Fibroblast of skin of left quadriceps (primary cell): Measurements from ENCODE around the gene CCDC86.

Source experiments
- DNase-seq, 2 experiments: peaks; one replicate each; pipeline ENCODE4 v3.0.0-alpha.2; 2013; ENCODE audit warnings: low read depth in 2 of 2

Gene CCDC86

GRCh38 chr11:60831143-60831500, 10.8 kb upstream of the CCDC86 start:
- DNase-seq, result peak; percentile 25 to 30

DNA sequence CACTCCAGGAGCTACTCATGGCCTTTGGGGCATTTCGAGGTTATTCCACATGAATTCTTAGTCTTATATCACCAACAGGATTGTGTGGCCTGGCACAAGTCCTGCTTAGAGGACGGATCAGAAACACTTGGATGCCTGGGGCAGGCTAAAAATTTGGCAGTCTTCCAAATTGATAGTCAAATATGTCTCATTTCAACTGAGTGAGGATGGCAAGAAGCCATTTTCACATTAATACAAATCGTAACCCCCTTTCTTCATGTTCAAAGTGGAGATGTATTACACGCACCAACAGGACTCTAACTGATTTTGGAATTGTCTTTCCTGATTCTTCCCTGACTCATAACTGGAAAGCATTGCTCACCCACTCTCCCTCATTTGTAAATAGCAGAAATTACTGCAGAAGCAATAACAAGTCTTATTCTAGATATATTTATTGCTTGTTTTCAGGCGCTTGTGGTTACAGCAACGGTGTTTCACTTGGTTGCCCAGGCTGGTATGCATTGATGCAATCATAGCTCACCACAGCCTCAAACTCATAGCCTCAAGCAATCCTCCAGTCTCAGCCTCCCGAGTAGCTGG, 10.3 kb upstream of the CCDC86 start:
- no peak for DNase-seq

DNA sequence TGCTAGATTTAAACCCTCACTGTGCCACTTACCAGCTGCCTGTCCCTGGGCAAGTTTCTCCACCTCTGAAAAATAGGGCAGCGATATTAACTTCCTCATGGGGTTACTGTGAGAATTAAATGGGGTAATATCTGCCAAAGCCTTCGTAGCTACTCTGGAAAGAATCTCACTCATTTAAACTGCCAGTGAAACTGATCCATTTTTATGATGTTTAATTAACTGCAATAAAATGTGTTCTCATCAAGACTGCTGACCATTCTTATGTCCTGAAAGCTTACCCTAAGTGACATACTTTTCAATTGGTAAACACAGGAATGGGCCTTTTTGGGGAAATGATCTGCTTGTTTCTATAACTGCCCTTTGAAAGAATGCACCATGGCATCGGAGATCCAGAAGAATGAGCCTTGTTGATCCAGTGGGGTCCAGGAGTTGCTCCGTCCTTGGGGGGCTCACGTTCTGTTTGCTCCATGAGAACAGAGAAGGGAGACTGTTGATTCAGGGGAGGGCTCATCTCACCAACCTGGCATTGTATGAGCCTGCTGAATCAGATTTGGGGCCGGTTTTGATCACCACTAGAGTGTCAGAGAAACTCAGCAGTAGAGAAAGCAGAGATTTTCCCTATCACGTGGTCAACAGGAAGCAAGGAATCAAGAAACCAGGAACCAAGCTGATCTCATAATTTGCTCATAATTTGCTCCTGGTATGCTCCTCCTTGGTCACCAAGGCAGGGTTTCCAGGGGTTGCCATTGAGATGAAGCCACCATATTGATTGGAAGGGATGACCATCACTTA, 7.0 kb upstream of the CCDC86 start:
- no peak for DNase-seq

- DNase-seq, result no peak
These were observed 6.4 kb upstream of the CCDC86 start for GRCh38 chr11:60835534-60835846.

DNA sequence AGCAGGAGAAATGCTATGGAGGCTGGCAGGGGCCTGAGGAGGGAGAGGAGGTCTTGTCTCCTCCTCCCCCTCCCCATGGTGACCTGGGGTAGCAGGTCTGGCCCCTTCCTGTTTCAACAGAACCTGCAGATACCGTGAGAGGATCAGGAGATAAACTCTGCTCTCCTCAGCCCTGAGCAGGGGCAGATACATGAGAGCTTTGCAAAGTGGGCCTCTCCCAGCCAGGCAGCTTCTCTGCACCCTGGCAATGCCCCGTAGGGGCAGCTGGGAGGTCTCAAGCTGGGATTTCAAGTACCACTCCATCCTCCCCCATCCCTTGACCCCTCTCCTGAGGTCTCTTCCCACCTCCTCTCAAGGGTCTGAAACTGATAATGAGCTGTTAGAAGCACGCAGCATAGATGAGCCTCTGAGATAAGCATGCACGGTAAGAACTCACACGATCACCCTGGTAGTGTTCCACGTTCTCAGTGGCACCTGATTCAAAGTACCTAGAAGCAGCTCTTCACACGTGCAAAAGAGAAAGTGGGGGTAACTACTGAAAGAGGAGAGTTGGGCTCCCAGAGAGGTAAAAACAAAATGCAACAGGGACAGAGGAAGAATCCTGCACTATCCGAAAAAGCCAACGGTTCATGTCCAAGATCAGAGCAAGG, 4.9 kb upstream of the CCDC86 start:
- no peak for DNase-seq

DNA sequence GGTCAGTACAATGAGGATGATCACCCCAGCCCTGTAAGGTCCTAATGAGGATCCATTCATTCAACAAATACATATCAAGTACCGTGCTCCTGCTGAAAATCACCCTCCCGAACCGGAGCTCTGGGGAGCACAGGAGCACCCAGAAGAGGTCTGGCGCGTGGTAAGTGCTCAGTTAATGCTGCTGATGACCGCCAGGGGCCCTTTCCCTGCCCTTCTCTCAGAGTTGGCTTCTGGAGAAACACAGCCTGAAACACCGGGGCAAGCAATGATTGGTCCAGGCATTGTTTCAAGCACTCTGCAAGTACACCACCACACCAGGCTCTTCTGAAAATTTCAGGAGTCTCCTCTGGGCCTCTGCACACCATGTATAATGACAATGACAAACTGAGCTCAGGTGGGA, 3.8 kb upstream of the CCDC86 start:
- no peak for DNase-seq

DNA sequence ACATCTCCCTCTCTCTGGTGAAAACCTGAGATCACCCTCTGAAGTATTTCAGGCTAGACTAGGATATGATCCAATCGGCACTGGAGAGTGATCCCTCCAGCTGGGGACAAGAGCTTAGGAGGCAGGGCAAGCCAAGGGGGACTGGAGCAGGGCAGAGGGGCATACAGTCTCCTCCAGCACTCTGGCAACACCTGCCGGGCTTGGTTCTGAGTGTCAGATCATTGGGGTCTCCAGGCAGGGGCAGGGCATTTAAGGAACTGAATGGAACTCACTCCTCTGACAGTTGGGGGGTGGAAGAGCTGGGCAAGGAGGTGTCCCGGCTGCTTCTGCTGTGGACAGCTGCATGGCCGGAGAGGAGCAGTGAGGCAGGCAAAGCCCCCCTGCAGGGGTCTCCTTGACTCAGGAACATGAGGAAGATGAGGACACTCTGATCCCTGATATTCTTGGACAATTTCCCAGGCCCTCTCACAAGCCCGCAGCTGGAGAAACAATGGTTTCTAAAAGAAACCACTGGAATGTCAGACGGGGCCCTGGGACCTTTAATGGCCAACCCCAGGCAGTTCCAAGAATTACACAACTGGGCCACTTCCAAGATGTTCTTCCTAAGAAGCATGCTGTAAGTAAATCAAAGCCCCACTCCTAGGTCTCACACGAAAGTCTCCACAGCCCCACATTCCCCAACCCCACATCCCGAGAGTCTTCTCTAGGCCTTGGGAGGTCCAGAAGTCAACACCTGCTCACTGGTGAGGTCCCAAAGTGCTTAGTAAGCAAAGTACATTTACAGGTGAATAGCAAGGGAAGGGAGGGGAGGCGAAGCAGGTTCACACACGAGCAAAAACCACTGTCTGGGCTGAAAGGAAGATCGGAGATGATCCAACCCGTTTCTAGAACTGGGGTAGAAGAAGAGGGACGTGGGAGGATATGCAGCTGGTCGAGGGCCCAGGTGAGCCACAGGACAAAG, 1.2 kb upstream of the CCDC86 start:
- peak; percentile 89 to 90 for DNase-seq

DNA sequence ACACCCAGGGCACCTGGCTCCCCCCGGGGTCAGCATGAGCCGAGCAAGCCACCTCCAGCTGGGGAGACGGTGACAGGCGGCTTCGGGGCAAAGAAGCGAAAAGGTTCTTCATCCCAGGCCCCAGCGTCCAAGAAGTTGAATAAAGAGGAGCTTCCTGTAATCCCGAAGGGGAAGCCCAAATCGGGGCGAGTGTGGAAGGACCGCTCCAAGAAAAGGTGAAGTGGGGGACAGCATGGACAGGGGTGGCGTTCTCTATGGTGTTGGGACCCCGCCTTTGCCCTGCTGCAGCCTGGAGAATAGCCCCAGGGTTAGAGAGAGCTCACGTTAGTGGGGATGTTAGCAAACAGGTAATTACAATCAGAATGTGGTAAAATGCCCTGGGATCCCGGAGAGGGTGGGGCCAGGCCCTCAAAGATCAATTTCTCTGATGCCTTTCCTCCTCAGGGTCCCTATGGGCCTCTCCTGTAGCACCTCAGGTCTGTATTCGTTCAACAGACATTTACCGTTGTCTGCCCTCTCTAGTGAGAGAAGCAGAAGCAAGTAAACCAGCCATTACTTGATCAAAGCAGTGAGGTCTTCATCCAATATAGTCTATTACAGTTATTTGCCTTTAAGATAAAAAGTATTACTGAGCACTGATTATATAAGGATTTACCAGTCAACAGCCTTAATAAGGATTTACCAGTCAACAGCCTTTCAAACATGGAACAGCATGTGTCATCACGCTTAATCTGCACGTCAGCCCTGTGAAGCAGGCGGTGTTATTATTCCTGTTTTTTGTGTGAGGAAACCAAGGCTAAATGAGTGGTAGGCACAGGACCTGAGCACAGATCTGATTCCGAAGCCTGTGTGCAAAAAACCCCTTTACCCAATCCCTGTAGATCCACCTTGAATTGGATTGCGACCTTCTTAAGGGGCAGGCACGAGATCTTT, 1.0 kb downstream of the CCDC86 start:
- DNase-seq, result no peak

DNA sequence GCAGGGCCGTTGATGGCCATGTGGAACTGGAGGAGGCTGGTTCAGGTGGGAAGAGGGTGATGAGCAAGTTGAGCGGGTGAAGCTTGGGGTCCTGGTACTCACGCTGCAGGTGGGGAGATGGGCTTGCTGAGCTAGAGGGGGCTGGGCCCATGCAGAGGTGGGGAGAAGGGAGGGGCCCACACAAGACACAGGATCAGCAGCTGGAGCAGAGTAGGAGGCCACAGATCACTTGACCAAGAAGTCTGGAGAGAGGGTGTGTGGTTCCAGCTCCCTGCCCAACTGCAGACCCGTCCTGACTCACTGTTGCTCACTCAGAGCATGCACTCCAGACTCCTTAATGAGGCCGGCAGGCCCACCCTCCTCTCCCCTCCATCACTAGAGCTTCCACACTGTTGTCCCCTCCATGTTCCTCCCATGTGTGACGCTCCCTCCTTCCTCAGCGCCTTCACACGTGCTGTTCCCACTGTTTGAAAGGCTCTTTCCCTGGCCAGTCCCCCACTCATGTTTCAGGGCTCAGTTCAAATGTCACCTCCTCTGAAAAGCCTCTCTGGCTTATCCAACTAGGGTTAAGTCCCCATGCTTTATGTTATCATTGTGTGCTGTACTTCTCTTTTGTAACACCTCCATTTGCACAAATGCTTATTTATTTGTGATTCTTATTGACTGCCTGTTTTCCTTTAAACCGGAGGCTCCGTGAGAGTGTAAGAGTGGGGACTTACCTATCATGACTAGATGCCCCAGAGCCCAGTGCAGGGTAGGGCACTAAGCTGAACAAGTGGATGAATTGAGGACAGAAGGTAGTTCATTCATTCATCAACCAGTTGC, 2.3 kb downstream of the CCDC86 start:
- no peak for DNase-seq

GRCh38 chr11:60844870-60845221, 2.9 kb downstream of the CCDC86 start:
- DNase-seq, result no peak

DNA sequence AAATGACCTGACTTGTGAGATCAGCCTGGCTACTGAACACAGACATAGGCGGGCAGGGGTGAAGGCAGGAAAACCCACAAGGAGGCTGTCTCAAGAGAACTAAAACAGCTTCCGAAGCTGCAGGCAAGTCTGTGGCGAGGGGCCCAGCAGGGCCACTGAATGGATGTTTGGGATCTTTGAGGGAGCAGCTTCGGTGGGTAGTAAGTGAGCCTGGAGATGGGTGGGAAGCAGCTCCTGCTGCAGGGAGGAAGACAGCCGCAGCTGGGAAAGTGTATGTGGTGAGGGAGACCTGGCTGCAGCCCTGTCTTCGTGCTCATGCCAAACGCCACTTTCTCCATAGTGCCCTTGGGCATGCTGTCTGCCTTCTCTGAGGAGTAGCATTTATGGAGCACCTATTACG, 3.4 kb downstream of the CCDC86 start:
- DNase-seq, result no peak

DNA sequence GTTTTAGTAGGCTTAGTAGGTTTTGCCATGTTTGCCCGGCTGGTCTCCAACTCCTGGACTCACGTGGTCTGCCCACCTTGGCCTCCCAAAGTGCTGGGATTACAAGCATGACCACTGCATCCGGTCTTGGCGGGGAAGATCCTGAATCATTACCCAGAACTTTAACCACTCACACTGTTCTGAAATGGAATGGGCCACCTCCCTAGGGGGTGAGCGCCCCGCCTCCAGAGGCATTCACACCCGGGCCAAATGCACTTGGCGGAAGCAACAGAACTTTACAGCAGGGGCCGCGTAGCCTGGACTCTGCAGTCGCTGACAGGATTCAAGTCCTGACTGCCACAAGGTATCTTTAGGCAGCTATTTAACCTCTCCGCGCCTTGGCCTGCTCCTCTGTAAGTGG, 5.4 kb downstream of the CCDC86 start:
- no peak for DNase-seq

DNA sequence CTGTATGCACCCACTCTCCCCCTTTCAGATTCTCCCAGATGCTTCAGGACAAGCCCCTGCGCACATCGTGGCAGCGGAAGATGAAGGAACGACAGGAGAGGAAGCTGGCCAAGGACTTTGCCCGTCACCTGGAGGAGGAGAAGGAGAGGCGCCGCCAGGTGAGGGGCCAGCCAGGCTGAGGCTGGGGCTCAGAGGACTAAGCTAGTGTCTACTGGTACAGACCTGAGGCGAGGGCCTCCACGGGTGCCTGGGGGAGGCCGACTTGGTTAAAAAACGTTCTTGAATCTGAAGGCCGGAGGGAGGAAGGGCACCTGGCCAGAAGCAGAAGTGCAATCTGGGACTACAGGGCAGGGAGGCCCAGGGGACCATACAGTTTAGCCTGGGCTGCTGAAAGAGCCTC, 6.0 kb downstream of the CCDC86 start:
- no peak for DNase-seq

DNA sequence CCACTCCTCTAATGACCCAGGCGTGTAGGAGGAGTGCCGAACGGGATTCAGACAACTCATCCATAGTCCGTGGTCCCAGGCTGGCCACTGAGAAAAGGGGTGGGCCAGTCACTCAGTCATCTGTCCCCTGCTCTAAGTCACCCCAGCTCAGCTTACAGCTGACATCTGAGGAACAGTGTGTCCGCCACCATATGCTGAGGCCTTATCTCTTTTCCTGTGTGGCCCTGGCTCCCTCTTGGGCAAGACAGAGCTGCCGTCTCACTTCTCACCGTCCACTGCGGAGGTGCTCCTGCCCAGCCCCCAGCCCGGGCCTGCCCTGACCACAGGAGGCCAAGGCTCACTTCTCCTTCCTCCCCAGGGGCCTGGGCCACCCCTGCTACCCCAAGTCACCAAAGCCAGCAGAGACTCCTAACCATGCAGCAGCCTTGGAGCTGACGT, 6.8 kb downstream of the CCDC86 start:
- no peak for DNase-seq

- DNase-seq, result no peak
These were observed 8.0 kb downstream of the CCDC86 start for GRCh38 chr11:60849641-60850520.

- no peak for DNase-seq
These were observed 9.6 kb downstream of the CCDC86 start for GRCh38 chr11:60851327-60852104.

DNA sequence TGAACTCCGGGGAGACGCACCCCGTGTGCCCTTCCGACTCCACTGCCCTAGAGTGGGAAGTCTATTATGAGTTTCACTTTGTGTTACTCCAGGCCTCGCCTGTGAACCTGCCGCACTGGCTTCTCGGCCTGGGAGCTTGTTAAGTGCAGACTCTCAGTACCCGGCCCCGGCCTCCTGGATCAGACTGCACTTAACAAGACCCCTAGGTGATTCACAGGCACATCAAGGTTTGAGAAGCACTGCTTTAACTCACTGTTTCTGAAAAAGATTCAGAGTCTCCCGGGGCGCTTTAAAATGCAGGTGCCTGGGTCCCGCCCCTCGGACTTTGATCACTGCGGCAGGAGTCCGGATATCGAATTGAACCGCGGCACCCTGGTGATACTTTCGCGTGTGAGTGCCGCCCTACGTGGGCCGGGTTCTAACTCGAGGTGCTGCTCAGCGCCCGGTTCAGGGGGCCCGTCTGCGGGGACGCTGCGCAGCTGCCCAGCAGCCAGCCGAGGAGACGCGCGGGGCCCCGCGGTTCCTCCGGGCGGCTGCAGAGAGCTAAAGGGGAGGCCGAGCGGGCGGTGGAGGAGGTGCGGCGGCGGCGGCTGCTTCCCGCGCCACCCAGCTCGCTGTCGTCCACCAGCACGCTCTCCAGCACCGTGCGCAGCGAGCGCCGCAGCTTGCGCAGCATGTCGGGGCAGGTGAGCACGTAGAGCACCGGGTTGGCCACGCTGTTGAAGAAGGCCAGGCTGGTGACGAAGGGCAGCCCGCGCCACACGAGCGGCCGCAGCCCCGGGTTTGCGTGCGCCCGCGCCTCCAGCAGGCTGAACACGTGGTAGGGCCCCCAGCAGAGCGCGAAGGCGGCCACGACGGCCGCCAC, 10.4 kb downstream of the CCDC86 start:
- DNase-seq, result no peak
